Cerebellar cortex (tissue), 1 donor: ENCODE data around the gene GTF2I.
"Not testable (repeated sequence)": the region's sequence is repeated elsewhere in the genome, so short reads cannot be mapped to it uniquely, and the experiment has no call there.

Source experiments
- DNase-seq: peaks from one replicate; pipeline ENCODE4 v3.0.0-alpha.2; 2015; ENCODE audit warnings: low spot score

Gene GTF2I

GRCh38 chr7:74717889-74718288 lies 60.4 kb downstream of the GTF2I start:
- DNase-seq = no peak

- DNase-seq = no peak
Measured at GRCh38 chr7:74718336-74718735, 60.8 kb downstream of the GTF2I start.

- no peak for DNase-seq
Measured at GRCh38 chr7:74722153-74722552, 64.6 kb downstream of the GTF2I start.

GRCh38 chr7:74725840-74726239 lies 68.3 kb downstream of the GTF2I start:
- no peak for DNase-seq

- no peak for DNase-seq
Measured at GRCh38 chr7:74726309-74727101, 69.0 kb downstream of the GTF2I start.

- not testable (repeated sequence) for DNase-seq
Measured at GRCh38 chr7:74728686-74729085, 71.2 kb downstream of the GTF2I start.

GRCh38 chr7:74730186-74730585 lies 72.7 kb downstream of the GTF2I start:
- not testable (repeated sequence) for DNase-seq

- DNase-seq = not testable (repeated sequence)
Measured at GRCh38 chr7:74739974-74740703, 82.6 kb downstream of the GTF2I start.

GRCh38 chr7:74743936-74744557 lies 86.5 kb downstream of the GTF2I start:
- DNase-seq = not testable (repeated sequence)

- DNase-seq = not testable (repeated sequence)
Measured at GRCh38 chr7:74753921-74754482, 96.5 kb downstream of the GTF2I start.

GRCh38 chr7:74756673-74757072 lies 99.2 kb downstream of the GTF2I start:
- DNase-seq = not testable (repeated sequence)

GRCh38 chr7:74758268-74758667 lies 100.8 kb downstream of the GTF2I start:
- not testable (repeated sequence) for DNase-seq

GRCh38 chr7:74758982-74759381 lies 101.5 kb downstream of the GTF2I start:
- DNase-seq = not testable (repeated sequence)

GRCh38 chr7:74765205-74765918 lies 107.8 kb downstream of the GTF2I start:
- not testable (repeated sequence) for DNase-seq

- not testable (repeated sequence) for DNase-seq
Measured at GRCh38 chr7:74766509-74766908, 109.0 kb downstream of the GTF2I start.

- DNase-seq = not testable (repeated sequence)
Measured at GRCh38 chr7:74766991-74767390, 109.5 kb downstream of the GTF2I start.

GRCh38 chr7:74770062-74770461 lies 112.5 kb downstream of the GTF2I start:
- not testable (repeated sequence) for DNase-seq

- DNase-seq = not testable (repeated sequence)
Measured at GRCh38 chr7:74772093-74772492, 114.6 kb downstream of the GTF2I start.

- not testable (repeated sequence) for DNase-seq
Measured at GRCh38 chr7:74773760-74774750, 116.5 kb downstream of the GTF2I start, which contains the start of gene NCF1. Gene NCF1 (plus strand): TSS chr7:74774011. CDS start chr7:74774032, 21 bp downstream.

- DNase-seq = not testable (repeated sequence)
Measured at GRCh38 chr7:74775111-74775510, 117.6 kb downstream of the GTF2I start.
